ENCODE measurements around the gene ABCF3.

The ABCF3 gene

GRCh38 chr3:184234671-184235380, 48.8 kb downstream of the ABCF3 start:
- no peak for DNase-seq

- no peak for DNase-seq
These were observed 49.5 kb downstream of the ABCF3 start for GRCh38 chr3:184235381-184236032.

GRCh38 chr3:184236033-184236410, 50.0 kb downstream of the ABCF3 start:
- no peak for DNase-seq

GRCh38 chr3:184236636-184237035, 50.6 kb downstream of the ABCF3 start:
- DNase-seq: no peak

GRCh38 chr3:184237211-184237610, 51.2 kb downstream of the ABCF3 start:
- no peak for DNase-seq

- no peak for DNase-seq
These were observed 51.8 kb downstream of the ABCF3 start for GRCh38 chr3:184237807-184238206.

GRCh38 chr3:184238246-184238818, 52.3 kb downstream of the ABCF3 start:
- DNase-seq: no peak

GRCh38 chr3:184239221-184239620, 53.2 kb downstream of the ABCF3 start:
- no peak for DNase-seq

- DNase-seq: no peak
These were observed 53.7 kb downstream of the ABCF3 start for GRCh38 chr3:184239708-184240107.

GRCh38 chr3:184240384-184241140, 54.6 kb downstream of the ABCF3 start:
- DNase-seq: no peak

GRCh38 chr3:184241141-184241446, 55.1 kb downstream of the ABCF3 start:
- DNase-seq: no peak

GRCh38 chr3:184241447-184242296, 55.7 kb downstream of the ABCF3 start:
- DNase-seq: no peak

- DNase-seq: no peak
These were observed 56.3 kb downstream of the ABCF3 start for GRCh38 chr3:184242297-184242685.
